GM13977 (cell line): ENCODE data around the gene PHACTR1.

Experiments
- DNase-seq: peaks from one replicate; pipeline ENCODE4 v3.0.0; 2012; ENCODE audit warnings: low spot score
- in situ Hi-C: fragments of 300-500 bp; cut with MboI; formaldehyde crosslinking; loops from one replicate; pipeline ENCODE4 v1.12.0; 2022; ENCODE audit warnings: low sequenced_read_pairs, low pct_unique_long_range_greater_than_20kb, mixed read lengths, inconsistent platforms; ENCODE audit not compliant: unreplicated experiment
- TF ChIP-seq, protein P1 (sequence below): IDR thresholded peaks from 2 replicates; pipeline ENCODE4 v1.5.1; 2012; ENCODE audit warnings: mild to moderate bottlenecking, control low read depth; ENCODE audit not compliant: insufficient read depth; ENCODE audit errors: extremely low read depth, missing control alignments

The PHACTR1 gene

DNA sequence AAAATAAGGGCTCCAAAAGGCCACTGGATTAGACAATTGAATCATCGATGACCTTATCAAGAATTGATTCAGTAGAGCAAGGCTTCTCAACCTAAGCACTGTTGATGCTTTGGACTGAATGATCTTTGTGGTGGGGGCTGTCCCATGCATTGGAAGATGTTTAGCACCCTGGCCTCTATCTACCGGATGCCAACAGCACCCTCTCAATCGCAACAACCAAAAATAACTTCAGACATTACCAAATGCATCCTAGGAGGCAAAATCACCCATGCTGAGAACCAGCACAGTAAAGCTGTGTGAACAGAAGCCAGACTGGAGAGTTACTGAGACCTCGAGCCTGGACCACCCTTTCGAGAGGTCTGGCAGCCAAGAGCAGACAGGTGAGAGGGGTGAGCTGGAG, 544.3 kb downstream of the PHACTR1 start:
- DNase-seq: no peak
- in situ Hi-C loops: no loop called here
- TF ChIP-seq, protein P1, sequence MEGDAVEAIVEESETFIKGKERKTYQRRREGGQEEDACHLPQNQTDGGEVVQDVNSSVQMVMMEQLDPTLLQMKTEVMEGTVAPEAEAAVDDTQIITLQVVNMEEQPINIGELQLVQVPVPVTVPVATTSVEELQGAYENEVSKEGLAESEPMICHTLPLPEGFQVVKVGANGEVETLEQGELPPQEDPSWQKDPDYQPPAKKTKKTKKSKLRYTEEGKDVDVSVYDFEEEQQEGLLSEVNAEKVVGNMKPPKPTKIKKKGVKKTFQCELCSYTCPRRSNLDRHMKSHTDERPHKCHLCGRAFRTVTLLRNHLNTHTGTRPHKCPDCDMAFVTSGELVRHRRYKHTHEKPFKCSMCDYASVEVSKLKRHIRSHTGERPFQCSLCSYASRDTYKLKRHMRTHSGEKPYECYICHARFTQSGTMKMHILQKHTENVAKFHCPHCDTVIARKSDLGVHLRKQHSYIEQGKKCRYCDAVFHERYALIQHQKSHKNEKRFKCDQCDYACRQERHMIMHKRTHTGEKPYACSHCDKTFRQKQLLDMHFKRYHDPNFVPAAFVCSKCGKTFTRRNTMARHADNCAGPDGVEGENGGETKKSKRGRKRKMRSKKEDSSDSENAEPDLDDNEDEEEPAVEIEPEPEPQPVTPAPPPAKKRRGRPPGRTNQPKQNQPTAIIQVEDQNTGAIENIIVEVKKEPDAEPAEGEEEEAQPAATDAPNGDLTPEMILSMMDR: no peak

DNA sequence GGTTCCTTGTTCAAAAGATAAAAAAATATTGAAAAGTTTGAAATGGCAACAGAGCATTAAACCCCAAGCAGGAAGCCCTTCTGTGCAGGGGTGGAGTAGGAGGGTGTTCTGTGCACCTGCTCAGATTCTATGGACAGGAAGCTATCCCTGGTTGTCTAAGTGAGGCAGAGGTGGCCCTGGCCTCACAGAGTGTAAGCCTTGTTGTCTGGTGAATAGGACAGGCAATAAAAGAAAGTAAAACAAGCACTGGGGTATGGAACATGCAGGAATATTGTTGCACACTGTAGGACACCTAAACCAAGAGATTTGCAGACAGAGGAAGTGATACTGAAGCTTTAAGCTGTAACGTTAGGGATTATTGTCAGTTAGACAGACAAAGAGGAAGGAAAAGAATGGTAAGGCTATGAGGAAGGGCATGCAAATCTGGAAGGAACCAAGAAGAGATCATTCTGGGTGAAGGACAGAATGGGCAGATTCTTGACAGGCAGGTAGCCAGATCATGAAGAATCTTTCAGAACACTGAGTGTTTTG, 545.0 kb downstream of the PHACTR1 start:
- no peak for DNase-seq
- TF ChIP-seq, protein P1: no peak
- in situ Hi-C loops: no loop called here

DNA sequence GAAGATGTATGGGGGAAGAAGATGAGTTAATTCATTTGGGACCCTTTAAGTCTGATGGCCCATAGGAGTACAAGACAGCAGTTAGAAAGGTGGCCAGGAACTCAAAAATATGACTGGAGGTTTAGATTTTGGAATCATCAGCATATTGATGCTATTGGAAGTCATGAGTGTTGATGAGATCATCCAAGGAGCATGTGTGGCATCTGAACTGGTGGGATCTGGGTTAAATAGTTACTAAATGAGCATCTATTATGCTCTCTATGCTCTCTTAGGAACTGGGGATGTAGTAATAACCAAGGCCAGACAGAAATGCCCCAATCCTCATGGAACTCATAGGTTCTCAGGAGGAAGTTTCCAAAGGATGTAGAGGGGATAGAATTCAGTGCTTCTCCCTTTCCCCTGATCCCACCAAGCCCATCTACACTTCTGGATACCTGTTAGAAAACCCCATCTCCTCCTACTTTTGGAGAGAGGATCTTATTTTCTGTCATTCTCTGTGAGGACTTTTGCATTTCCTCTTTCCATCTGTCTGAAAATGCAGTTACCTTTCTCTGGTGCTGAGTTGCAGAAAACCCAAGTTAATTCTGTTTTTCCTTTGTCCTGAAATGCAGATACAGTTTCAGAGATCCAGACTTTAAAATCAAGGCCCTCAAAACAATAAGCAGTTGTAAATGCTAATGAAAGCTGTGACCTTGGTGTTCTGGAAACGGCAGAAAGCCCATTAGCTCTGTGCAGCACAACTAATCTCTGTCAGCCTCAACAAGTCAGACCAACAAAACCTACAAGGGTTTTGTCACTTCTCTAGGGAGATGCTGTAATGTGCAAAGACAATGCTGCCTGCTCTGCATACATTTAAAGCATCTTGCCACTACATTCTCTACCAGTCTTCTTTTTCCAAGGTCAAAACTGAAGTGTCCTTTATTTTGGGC, 546.0 kb downstream of the PHACTR1 start:
- TF ChIP-seq, protein P1: no peak
- in situ Hi-C loops: no loop called here
- no peak for DNase-seq

DNA sequence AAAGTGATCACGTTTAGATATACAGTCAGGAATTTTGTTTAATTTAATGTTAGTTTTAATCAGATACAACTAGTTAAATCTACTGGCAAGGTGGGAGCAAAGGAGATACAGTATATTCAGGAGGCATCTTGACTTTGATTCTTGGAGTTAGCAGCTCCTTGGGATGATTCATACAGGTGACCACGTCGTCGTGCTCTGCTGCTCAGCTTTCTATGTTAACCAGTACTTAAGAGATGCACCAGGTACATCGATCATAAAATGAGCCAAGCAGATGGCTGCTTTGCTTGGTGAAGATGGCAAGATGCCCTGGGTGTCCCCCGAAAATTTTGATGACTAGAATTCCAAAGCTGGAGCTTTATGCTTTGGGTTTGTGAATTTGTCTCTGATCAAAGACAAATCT, 547.1 kb downstream of the PHACTR1 start:
- DNase-seq: no peak
- in situ Hi-C loops: no loop called here
- TF ChIP-seq, protein P1: no peak

DNA sequence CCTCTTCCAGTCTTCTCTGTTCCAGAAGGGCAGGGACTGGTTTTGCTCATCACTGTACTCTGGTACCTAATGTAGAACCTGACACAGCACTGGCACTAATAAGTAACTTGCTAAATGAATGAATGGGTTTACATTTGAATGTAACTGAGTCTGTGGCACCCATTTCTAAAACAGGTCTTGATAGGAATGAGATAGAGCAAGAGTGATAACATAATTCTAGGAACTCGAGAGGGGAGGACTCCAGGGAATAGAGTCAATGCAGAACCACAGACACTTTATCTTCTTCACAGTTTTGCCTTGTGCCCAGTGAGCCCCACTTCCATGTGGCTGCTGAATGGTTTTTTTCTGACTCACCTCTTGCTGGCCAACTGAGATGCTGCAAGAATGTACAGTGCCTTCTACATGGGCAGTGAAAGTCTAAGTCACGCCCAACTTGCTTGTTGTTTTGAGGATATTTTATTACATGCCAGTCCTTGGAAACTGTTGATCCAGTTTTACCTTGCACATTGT, 550.6 kb downstream of the PHACTR1 start:
- no peak for DNase-seq
- in situ Hi-C loops: no loop called here
- TF ChIP-seq, protein P1: no peak

DNA sequence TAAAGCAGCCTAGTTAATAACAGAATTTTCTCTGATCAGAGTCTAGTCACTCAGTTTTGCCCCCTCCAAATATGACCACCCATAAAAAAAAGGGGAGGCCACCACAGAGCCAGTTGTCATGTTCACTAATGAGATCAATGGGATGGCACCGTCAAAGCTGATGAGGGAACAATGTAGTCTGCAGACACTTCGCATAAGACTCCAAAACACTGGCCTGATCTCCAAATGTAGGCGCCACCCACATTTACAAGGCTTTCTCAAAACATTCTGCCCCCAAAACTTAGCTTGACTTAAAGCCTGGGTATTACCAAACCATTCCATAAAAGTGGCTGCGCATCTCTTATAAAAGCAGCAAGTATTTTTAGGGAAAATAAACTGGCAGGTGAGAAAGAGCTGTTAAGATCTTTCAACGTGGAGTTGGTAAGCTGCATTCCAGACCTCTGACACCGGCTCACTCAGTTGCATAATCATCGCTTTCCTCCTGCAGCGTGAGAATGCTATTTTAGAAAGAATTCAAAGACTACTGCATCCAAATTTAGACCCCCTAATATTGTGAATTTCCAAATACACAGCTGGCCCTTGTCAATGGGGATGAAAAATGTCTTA, 552.4 kb downstream of the PHACTR1 start:
- TF ChIP-seq, protein P1: no peak
- in situ Hi-C loops: no loop called here
- DNase-seq: no peak
